Colonic mucosa (tissue), 4 donors: ENCODE measurements around the gene IER5. TPM values are rescaled to one million over a fixed set of nuclear protein-coding genes. Genes with fewer than 3 reads are reported as not detected.
"Not testable (repeated sequence)": the region's sequence is repeated elsewhere in the genome, so short reads cannot be mapped to it uniquely, and the experiment has no call there.

ENCODE experiments used
- DNase-seq: peaks from one replicate; pipeline ENCODE4 v3.0.0-alpha.2; 2020
- H3K27ac ChIP-seq: fragments of 200-600 bp; one replicate; pipeline ENCODE4 v1.8.0; 2021
- H3K27me3 ChIP-seq: fragments of 200-600 bp; one replicate; pipeline ENCODE4 v1.8.0; 2021
- H3K36me3 ChIP-seq: fragments of 200-600 bp; one replicate; pipeline ENCODE4 v1.8.0; 2021
- H3K4me1 ChIP-seq: fragments of 200-600 bp; one replicate; pipeline ENCODE4 v1.8.0; 2021; ENCODE audit warnings: mild to moderate bottlenecking
- H3K4me3 ChIP-seq: fragments of 200-600 bp; one replicate; pipeline ENCODE4 v1.8.0; 2021
- H3K9ac ChIP-seq, 2 donors: one replicate each; pipeline ENCODE4 v1.7.0; 2013; ENCODE audit warnings: control low read depth in 2 of 2, low read depth in 2 of 2, low read length in 2 of 2
- H3K9me3 ChIP-seq: fragments of 200-600 bp; one replicate; pipeline ENCODE4 v1.8.0; 2021
- intact Hi-C: fragments of 100-400 bp; cut with DNase I; formaldehyde crosslinking; loops from one replicate; pipeline ENCODE4 v1.14.1; 2022
- total RNA-seq, 2 donors: library from RNA; stranded (reverse); fragmentation: NEBNext Ultra II Directional in 1 of 2; extraction: Animal tissue kit (Norgen Biotek cat#: 25700) in 1 of 2; gene quantifications; one replicate each; pipeline ENCODE4 v1.2.1, GENCODE V29; 2021
- TF ChIP-seq, protein P1 (sequence below): fragments of 200-600 bp; IDR thresholded peaks from one replicate; pipeline ENCODE4 v1.8.0; 2022; ENCODE audit warnings: antibody characterized with exemption, mild to moderate bottlenecking
- donor health status: healthy.
- donor health status: DM: no; HTN: no; CAD: no.
- donor health status: DM: no; HTN: no; CAD: no.

IER5 gene
- 10 to 100 TPM; 19.6 to 20.1 TPM for total RNA-seq

DNA sequence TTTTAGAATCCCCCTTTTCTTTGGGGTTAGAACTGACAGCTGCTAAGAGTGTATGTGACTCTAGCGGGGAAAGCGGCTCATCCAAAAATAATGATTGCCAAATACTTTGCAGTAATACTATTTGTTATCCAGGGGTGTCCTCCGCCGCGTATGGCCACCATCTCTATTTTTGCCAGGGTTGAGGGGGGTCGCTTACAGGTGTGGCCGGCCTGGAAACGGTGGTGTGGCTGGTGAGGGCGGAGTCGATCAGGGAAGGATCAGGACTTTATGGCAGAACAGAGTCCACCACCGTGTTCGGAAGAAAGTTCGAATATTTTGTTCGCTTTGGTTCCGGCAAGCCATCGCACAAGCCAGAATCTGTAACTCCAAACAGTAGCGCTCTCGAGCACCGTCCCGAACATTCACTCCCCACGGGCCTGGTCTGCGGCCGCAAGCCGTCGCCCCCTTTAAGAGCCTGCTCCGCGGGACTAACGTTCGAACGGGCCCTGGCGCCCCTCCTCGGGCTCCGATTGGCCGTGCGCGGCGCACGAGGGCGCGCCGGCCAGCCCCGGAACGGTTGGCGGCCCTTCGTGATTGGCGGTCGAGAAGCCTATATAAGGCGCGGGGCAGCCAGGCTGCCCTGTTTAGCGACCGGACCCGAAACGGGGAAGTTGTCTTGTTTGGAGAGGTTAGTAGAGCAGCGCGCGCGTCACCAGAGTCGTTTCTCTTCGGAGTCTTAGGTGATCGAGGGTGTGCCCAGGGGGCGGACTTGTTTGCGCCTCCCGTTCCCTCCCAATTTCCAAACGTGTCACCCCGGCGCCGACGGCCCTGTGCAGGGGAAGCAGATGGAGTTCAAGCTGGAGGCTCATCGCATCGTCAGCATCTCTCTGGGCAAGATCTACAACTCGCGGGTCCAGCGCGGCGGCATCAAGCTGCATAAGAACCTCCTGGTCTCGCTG is at the start of gene IER5:
Gene IER5, plus strand, starts transcription at position 622 of the 938 bp plus-strand sequence. Its CDS starts 203 bp downstream, at position 825.
- DNase-seq: peak; percentile 99
- intact Hi-C loops: loop anchor here (5.0 kb wide), 1 partner anchor 46 kb away; no protein-coding TSS in a partner anchor
- H3K36me3 ChIP-seq: no peaks in the 10 kb centered on the region
- no peaks in the 10 kb centered on the region for H3K9me3 ChIP-seq
- peak within 1 kb of the TSS; percentile 96 for H3K27ac ChIP-seq
- TF ChIP-seq, protein P1, sequence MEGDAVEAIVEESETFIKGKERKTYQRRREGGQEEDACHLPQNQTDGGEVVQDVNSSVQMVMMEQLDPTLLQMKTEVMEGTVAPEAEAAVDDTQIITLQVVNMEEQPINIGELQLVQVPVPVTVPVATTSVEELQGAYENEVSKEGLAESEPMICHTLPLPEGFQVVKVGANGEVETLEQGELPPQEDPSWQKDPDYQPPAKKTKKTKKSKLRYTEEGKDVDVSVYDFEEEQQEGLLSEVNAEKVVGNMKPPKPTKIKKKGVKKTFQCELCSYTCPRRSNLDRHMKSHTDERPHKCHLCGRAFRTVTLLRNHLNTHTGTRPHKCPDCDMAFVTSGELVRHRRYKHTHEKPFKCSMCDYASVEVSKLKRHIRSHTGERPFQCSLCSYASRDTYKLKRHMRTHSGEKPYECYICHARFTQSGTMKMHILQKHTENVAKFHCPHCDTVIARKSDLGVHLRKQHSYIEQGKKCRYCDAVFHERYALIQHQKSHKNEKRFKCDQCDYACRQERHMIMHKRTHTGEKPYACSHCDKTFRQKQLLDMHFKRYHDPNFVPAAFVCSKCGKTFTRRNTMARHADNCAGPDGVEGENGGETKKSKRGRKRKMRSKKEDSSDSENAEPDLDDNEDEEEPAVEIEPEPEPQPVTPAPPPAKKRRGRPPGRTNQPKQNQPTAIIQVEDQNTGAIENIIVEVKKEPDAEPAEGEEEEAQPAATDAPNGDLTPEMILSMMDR: no peak
- H3K9ac ChIP-seq: peak within 1 kb of the TSS; percentile 81 to 96
- H3K27me3 ChIP-seq: no peaks in the 10 kb centered on the region
- peaks cover 4% of the 10 kb centered on the region for H3K4me1 ChIP-seq
- peak within 1 kb of the TSS; percentile 60 for H3K4me3 ChIP-seq

GRCh38 chr1:181040284-181040865 is 48.1 kb upstream of the IER5 start:
- no peaks in the 10 kb centered on the region for H3K9me3 ChIP-seq
- H3K27ac ChIP-seq: no peak overlapping the region

GRCh38 chr1:181043025-181043888 is 45.2 kb upstream of the IER5 start:
- peak; percentile 82 for DNase-seq
- Histone ChIP-seq H3K4me1 (peaks cover 3% of the 10 kb centered on the region), H3K27ac (peak overlapping the region; percentile 58), H3K9me3 (no peaks in the 10 kb centered on the region), H3K4me3 (no peak overlapping the region), H3K27me3 (no peaks in the 10 kb centered on the region), H3K36me3 (no peaks in the 10 kb centered on the region), H3K9ac (peak overlapping the region in 1 of 2 donors; percentile 28)
- intact Hi-C loops: loop anchor here (5.0 kb wide), 1 partner anchor 44 kb away; the partner anchor contains the start of gene IER5
- TF ChIP-seq, protein P1: no peak

More at GRCh38 chr1:181040284-181040865, 48.1 kb upstream of the IER5 start:
- H3K9ac ChIP-seq: no peak overlapping the region
- TF ChIP-seq, protein P1: no peak
- H3K4me3 ChIP-seq: no peak overlapping the region
- H3K4me1 ChIP-seq: peaks cover 3% of the 10 kb centered on the region
- no peaks in the 10 kb centered on the region for H3K36me3 ChIP-seq
- DNase-seq: peak; percentile 66
- no peaks in the 10 kb centered on the region for H3K27me3 ChIP-seq
- intact Hi-C loops: loop anchor here (5.0 kb wide), 1 partner anchor 47 kb away; the partner anchor contains the start of gene IER5

GRCh38 chr1:181044449-181044966 is 44.0 kb upstream of the IER5 start:
- intact Hi-C loops: loop anchor here (5.0 kb wide), 1 partner anchor 43 kb away; the partner anchor contains the start of gene IER5
- peak; percentile 71 for DNase-seq
- TF ChIP-seq, protein P1: no peak

DNA sequence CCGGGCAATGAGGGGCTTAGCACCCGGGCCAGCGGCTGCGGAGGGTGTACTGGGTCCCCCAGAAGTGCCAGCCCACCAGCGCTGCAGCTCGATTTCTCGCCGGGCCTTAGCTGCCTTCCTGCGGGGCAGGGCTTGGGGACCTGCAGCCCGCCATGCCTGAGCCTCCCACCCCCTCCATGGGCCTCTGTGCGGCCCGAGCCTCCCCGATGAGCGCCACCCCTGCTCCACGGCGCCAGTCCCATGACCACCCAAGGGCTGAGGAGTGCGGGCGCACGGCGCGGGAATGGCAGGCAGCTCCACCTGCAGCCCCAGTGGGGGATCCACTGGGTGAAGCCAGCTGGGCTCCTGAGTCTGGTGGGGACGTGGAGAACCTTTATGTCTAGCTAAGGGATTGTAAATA is 42.6 kb upstream of the IER5 start:
- H3K9ac ChIP-seq, H3K4me3 ChIP-seq, H3K27ac ChIP-seq, H3K9me3 ChIP-seq, intact Hi-C loops, H3K27me3 ChIP-seq, DNase-seq, H3K4me1 ChIP-seq, H3K36me3 ChIP-seq: not testable (repeated sequence)

More at GRCh38 chr1:181044449-181044966, 44.0 kb upstream of the IER5 start:
- Histone ChIP-seq H3K36me3 (no peaks in the 10 kb centered on the region), H3K4me3 (no peak overlapping the region), H3K4me1 (peaks cover 3% of the 10 kb centered on the region), H3K9ac (peak overlapping the region in 1 of 2 donors; percentile 14), H3K27ac (no peak overlapping the region), H3K9me3 (no peaks in the 10 kb centered on the region), H3K27me3 (no peaks in the 10 kb centered on the region)
